K562 treated with DMSO at 1 percent for 12 hours (cell line): Measurements from ENCODE around the gene ITK. TPM values are rescaled to one million over a fixed set of nuclear protein-coding genes. Genes with fewer than 3 reads are reported as not detected.

Source experiments
- total RNA-seq: library from RNA; unstranded; fragments of 300-600 nt; gene quantifications from 2 replicates; pipeline ENCODE4 v1.2.3, GENCODE V29; 2022; ENCODE audit not compliant: insufficient read depth

Gene ITK
- not detected in 2 replicates for total RNA-seq

GRCh38 chr5:157180374-157181264 is at the start of gene ITK:
Gene ITK, plus strand, starts transcription at chr5:157180840. Its CDS starts 138 bp downstream, at chr5:157180978.

GRCh38 chr5:157142317-157143126 is 38.1 kb upstream of the ITK start, which contains the start of gene MED7:
Gene MED7, minus strand, starts transcription at chr5:157142865. Its CDS starts 3,434 bp downstream, at chr5:157139431.

GRCh38 chr5:157166214-157167213 is 14.1 kb upstream of the ITK start, which contains the start of gene GARIN3:
Gene GARIN3, minus strand, starts transcription at chr5:157166264. Its CDS starts 96 bp downstream, at chr5:157166168.

GRCh38 chr5:157265714-157266285 is 85.2 kb downstream of the ITK start, which contains the start of gene CYFIP2:
Gene CYFIP2, plus strand, starts transcription at chr5:157266123. Its CDS starts 19,239 bp downstream, at chr5:157285362.

Other genes starting within 250 kb of the ITK start
- not detected in 2 replicates for gene TIMD4, start 217.6 kb upstream of the ITK start, total RNA-seq
- gene HAVCR1, start 121.7 kb upstream of the ITK start, total RNA-seq, result not detected in 2 replicates
- gene HAVCR2, start 71.8 kb upstream of the ITK start, total RNA-seq, result not detected in 2 replicates
- gene MED7, start 38.0 kb upstream of the ITK start, total RNA-seq, result 5.1 and 6.4 TPM in 2 replicates
- not detected in 2 replicates for gene GARIN3, start 14.6 kb upstream of the ITK start, total RNA-seq
- gene CYFIP2, start 85.3 kb downstream of the ITK start, total RNA-seq, result 16.4 and 19.2 TPM in 2 replicates